A549 (cell line): ENCODE data around the gene IFNA8.

Experiments
- ESRRA ChIP-seq: fragments of 150-350 bp; IDR thresholded peaks from 2 replicates; pipeline ENCODE4 v1.6.1; 2014; ENCODE audit warnings: mild to moderate bottlenecking, low read length, borderline replicate concordance
- NPAS2 ChIP-seq: fragments of 250-450 bp; sonication (Bioruptor Pico); IDR thresholded peaks from 2 replicates; pipeline ENCODE4 v1.8.0; 2022; ENCODE audit warnings: mild to moderate bottlenecking, moderate library complexity, borderline replicate concordance
- PHF8 ChIP-seq: fragments of 200-600 bp; sonication (generic); IDR thresholded peaks from 2 replicates; pipeline ENCODE4 v1.6.1; 2016; ENCODE audit warnings: low read depth, mild to moderate bottlenecking, antibody characterized with exemption, moderate library complexity, borderline replicate concordance
- POLR2A ChIP-seq: IDR thresholded peaks from 2 replicates; pipeline ENCODE4 v1.6.1; 2012; ENCODE audit warnings: mild to moderate bottlenecking, low read length
- TF ChIP-seq, protein P1 (sequence below): fragments of >200 bp; sonication (Bioruptor Twin); formaldehyde crosslinking; IDR thresholded peaks from 3 replicates; pipeline ENCODE4 v1.5.1; 2016
- TF ChIP-seq, protein P2 (sequence below): fragments of 250-450 bp; sonication (Bioruptor Pico); IDR thresholded peaks from 2 replicates; pipeline ENCODE4 v1.5.0; 2021; ENCODE audit warnings: mild to moderate bottlenecking, moderate library complexity, borderline replicate concordance

DNA sequence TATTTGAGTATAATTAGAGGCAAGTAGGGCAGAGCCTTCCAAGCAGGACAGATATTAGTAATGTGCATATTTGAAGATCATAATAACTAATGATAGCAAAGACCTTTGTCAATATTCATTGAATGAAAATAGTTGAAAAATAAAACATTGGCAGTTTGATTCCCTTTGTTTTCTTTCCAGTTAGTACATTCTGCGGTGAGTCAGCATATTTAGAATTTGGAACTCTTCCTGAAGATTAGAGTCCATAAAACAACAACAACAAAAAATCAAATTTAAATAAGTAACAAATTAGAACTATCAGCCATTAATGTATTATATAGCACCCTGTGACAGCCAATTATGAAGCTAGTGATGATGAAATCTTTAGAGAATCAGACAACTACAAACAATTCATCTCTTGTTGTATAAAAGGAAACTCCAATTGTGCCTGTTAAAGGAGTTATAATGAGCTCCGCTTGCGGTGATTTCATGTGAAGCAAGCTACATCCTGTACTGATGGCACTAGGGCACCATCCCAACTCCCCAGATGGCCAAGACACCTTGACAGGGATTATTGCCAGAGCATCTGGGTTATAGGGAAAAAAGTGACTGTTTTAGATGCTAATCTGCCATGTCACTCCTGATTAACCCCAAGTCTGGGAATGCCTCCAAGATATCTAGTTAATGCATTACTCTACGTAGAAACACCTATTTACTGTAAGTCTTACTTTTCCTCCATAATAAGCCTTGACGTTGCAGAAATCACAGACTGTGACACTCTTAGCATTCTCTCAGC, 6.8 kb downstream of the IFNA8 start:
- TF ChIP-seq, protein P1, sequence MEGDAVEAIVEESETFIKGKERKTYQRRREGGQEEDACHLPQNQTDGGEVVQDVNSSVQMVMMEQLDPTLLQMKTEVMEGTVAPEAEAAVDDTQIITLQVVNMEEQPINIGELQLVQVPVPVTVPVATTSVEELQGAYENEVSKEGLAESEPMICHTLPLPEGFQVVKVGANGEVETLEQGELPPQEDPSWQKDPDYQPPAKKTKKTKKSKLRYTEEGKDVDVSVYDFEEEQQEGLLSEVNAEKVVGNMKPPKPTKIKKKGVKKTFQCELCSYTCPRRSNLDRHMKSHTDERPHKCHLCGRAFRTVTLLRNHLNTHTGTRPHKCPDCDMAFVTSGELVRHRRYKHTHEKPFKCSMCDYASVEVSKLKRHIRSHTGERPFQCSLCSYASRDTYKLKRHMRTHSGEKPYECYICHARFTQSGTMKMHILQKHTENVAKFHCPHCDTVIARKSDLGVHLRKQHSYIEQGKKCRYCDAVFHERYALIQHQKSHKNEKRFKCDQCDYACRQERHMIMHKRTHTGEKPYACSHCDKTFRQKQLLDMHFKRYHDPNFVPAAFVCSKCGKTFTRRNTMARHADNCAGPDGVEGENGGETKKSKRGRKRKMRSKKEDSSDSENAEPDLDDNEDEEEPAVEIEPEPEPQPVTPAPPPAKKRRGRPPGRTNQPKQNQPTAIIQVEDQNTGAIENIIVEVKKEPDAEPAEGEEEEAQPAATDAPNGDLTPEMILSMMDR, result no peak
- no peak for TF ChIP-seq PHF8
- TF ChIP-seq POLR2A, result no peak
- TF ChIP-seq, protein P2, sequence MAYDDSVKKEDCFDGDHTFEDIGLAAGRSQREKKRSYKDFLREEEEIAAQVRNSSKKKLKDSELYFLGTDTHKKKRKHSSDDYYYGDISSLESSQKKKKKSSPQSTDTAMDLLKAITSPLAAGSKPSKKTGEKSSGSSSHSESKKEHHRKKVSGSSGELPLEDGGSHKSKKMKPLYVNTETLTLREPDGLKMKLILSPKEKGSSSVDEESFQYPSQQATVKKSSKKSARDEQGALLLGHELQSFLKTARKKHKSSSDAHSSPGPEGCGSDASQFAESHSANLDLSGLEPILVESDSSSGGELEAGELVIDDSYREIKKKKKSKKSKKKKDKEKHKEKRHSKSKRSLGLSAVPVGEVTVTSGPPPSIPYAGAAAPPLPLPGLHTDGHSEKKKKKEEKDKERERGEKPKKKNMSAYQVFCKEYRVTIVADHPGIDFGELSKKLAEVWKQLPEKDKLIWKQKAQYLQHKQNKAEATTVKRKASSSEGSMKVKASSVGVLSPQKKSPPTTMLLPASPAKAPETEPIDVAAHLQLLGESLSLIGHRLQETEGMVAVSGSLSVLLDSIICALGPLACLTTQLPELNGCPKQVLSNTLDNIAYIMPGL (CRISPR knock-in tag), result no peak
- no peak for TF ChIP-seq ESRRA
- TF ChIP-seq NPAS2 (CRISPR knock-in tag), result no peak
